GM04503 (cell line): ENCODE results near the gene CELA2B.
"Not testable (repeated sequence)": the region's sequence is repeated elsewhere in the genome, so short reads cannot be mapped to it uniquely, and the experiment has no call there.

ENCODE experiments used
- DNase-seq: peaks from one replicate; pipeline ENCODE4 v3.0.0-alpha.2; 2012; ENCODE audit warnings: low read depth

CELA2B gene

DNA sequence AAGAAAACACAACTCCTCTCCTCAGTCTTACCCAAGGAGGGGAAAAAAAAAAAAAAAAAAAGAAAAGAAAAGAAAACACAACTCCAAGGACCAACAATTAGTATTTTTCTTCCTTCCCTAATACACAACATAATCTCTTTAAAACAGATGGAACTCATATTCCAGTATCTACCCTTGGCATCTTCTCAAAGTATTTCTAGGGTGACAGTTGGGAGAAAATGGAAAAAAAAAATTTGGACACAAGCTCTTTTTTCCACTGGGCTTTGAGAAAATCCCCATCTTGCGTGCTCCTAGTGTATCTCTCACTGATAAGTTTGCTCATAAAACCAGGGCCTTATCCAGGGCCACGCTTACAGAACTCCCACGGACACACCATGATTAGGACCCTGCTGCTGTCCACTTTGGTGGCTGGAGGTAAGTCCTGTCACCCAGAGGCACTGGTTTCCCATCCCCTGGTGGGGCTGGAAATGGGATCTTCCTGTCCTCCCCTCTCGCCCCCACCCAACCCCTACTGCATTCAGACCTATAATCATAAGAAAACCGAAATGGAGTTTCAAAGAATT is at the start of gene CELA2B:
TSS of gene CELA2B (plus strand) at position 353 of the 563 bp plus-strand sequence. CDS start at position 375, 22 bp downstream.
- no peak for DNase-seq

- DNase-seq = no peak
Observed at GRCh38 chr1:15426492-15427279, 49.2 kb upstream of the CELA2B start.

DNA sequence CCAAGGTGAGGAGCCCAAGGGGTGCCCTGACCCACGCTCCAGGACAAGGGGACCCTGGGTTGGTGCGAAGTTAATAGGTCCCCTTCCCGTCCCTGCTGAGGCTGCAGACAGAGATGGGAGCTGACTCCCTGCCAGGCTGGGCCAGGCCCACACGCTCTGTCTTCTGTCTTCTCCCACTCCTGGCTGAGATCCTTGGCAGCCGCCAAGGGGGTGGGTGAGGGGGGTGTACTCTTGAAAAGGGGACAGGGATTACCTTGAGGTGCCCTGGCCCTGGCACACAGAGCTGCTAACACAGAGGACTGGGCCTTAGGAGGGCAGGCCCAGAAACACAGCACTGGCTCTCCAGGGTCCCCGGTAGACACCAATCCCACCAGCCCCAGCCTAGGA is 48.6 kb upstream of the CELA2B start:
- DNase-seq = no peak

DNA sequence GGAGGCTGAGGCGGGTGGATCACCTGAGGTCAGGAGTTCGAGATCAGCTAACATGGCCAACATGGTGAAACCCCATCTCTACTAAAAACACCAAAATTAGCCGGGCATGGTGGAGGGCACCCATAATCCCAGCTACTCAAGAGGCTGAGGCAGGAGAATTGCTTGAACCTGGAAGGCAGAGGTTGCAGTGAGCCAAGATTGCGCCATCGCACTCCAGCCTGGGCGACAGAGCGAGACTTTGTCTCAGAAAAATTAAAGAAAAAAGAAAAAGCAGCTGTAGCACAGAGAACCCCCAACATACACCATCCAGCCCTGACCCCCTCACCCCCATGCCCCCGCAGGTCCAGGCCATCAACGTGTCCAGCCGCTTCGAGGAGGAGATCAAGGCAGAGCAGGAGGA is 47.7 kb upstream of the CELA2B start:
- DNase-seq = not testable (repeated sequence)

DNA sequence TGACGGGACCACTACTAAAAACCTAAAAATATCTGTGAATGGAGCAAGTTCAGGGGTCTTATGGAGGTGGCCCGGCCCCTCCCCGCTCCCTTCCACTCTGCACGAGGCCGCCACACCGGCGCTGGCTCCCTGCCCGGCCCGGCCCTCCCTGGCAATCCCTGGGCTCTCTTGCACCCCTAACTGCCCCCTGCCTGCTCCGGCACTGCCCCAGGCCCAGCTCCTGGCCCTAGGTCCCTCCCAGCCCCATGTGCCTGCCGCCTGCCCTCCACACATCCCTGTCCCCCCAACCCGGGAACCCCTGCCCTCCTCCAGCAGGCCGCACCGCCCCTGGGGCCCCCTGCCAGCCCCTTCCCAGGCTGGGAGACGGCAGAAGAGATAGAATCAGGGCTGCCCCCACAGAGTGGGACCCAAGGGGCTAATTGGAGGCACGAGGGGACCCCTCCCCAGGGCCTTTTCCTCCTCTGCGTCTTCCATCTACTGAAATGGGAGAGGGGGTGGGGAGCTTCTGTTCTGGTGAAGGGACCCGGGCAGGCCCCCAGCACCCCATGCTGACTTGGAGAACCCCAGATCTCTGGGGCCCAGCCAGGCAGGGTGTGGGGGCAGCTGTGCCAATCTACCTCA is 47.0 kb upstream of the CELA2B start:
- DNase-seq = no peak

GRCh38 chr1:15429701-15430149 is 46.2 kb upstream of the CELA2B start:
- DNase-seq = no peak

GRCh38 chr1:15430787-15431570 is 44.9 kb upstream of the CELA2B start:
- no peak for DNase-seq

DNA sequence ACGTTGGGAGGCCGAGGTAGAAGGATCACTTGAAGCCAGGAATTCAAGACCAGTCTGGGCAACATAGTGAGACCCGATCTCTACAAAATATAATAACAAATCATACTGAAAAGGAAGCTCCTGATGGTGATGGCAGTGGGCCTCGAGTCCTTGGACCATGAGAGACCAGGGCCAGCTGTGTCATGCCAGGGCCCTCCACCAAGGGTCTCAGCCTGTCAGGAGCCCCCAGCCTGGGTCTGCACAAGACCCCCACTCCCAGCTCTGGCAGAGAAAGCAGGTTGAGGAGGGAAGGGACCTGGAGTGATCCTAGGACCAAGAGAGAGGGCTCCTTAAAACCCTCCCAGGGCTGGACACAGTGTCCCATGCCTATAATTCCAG is 44.3 kb upstream of the CELA2B start:
- no peak for DNase-seq

DNA sequence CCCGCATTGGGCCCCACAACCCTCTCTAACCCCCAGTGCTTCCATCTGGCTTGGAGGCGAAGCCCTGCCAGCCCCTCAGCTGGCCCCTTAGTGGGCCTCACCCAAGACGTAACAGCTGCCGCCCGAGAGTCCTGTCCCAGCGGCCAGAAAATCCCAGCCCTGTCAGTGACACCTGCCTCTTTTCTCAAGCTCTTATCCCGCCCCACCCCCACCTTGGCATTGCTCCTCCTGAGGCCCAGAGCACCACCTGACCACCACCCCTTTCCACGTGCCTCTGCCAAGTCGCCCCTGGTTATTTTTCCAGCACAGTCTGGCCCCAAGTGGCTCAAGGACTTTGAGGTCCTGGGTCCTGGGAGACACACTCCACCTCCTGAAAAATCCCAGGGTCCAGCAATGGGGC is 43.6 kb upstream of the CELA2B start:
- DNase-seq = no peak

DNA sequence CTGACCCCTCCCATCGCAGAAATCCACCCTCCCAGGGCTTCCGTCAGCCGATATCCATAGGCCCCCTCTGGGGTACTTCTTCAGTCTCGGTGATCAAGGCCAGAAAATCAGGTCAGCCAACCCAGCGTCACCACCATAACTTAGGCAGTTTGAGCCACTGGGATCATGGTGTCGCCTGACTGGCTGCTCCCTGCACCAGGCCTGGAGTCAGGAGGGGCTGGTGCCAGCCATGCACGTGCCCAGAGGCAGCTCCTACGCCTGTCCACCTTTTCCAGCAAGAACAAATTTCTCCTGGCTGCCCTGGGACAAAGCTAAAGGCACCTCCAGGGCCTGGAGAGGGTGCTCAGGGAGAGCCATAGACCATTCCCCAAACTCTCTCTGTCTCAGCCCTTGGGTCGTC is 42.4 kb upstream of the CELA2B start:
- DNase-seq = no peak

DNA sequence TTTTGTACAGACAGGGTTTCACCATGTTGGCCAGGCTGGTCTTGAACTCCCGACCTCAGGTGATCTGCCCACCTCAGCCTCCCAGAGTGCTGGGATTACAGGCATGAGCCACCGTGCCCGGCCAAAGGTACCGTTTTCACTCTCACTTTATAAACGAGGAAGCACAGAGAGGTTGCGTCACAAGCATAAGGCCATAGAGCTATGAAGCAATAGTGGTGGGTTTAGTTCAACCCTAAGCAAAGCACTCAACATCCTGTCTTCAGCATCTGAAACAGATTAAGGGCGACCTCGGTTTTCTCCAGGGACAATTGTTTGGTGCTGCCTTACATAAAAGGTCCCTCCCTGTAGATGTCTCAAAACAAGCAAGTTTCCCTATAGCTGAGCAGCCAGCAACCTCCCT is 41.2 kb upstream of the CELA2B start:
- peak; percentile 50 for DNase-seq

DNA sequence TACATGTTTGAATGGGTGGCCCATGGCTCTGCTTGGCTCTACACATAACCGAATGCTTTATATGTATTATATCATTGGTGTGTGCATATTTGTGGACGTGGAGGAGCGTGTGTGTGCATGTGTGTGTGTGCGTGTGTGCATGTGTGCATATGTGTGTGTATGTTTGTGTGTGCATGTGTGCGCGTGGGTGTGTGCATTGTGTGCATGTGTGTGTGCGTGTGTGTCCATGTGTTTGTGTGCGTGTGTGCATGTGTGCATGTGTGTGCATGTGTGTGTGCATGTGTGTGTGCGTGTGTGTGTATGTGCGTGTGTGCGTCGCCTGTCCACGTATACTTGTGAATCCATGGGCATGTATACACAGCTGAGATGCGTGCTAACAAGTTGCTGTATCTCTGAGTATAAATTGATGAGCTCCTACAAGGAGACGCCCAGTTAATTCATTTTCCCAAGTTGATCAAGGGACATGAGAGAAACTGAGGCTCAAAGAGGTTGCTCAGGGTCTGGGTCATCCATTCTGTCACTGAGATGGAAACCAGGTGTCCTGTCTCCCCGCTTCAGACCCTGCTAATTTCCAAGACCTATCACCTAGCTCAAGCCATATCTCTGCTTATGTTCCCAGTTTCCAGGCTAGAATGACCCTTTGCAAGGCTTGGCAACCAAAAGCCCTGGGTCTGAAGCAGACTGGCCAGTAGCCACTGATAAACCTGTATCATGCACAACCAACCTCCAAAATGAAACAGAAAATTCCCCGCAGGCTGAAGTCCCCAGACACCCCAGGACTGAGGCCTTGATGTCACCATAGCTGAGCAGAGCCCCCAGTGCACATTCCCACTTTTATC is 40.4 kb upstream of the CELA2B start:
- no peak for DNase-seq

GRCh38 chr1:15436881-15437442 is 38.9 kb upstream of the CELA2B start:
- DNase-seq = no peak

DNA sequence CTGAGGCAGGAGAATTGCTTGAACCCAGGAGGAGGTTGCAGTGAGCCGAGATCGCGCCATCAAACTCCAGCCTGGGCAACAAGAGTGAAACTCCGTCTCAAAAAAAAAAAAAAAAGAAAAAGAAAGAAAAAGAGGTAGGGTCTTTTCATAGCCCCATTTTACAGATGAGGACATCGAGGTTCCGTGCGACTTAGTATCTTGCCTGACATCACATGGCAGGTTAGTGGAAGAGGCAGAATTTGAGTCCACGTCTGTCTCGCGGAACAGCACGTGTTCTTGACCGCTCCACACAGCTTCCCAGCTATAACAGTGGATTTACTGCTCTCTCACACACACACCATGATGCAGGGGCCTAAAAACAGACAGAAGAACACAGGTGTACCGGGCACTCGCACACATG is 36.6 kb upstream of the CELA2B start:
- DNase-seq = no peak

DNA sequence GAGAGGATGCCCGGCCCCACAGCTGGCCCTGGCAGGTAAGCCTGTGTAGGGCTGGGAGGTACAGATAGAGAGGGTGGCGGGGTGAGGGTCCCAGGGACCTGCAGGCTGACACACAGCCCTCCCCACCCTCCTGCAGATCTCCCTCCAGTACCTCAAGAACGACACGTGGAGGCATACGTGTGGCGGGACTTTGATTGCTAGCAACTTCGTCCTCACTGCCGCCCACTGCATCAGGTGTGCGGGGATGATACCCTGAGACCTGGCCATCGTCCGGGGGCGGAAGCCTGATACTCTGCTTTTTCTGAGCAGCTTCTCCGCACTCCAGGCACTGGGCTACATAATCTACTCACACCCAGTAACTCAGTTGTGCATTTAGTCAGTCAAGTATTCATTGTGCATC is 35.5 kb upstream of the CELA2B start:
- no peak for DNase-seq

GRCh38 chr1:15441247-15441646 is 34.7 kb upstream of the CELA2B start:
- DNase-seq = no peak

DNA sequence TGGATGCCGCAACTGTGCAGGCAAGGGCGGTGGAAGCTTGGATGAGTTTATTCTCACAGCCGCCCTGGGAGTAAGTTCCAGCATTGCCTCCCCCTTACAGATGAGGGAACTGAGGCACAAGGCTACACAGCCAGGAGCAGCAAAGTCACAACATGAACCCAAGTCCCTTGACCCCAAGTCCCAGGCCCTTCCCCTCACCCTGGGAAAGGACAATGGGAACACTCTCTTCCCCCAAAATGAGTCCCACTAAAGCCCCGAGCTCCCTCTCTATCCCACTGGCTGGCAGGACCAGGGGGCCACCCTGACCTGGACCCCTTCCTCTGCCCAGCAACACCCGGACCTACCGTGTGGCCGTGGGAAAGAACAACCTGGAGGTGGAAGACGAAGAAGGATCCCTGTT is 33.8 kb upstream of the CELA2B start:
- no peak for DNase-seq

GRCh38 chr1:15442759-15443158 is 33.1 kb upstream of the CELA2B start:
- DNase-seq = no peak

- DNase-seq = no peak
Observed at GRCh38 chr1:15443281-15443680, 32.6 kb upstream of the CELA2B start.

GRCh38 chr1:15444468-15445389 is 31.2 kb upstream of the CELA2B start:
- DNase-seq = no peak
